MM.1S (cell line): ENCODE measurements around the gene KRT10.

ENCODE experiments used
- DNase-seq: peaks from one replicate; pipeline ENCODE4 v3.0.0-alpha.2; 2015
- H2AFZ ChIP-seq: fragments of 300-600 bp; sonication (generic); 2 replicates; pipeline ENCODE4 v1.6.0; 2016; ENCODE audit warnings: antibody characterized with exemption, low read length
- H3F3A ChIP-seq: fragments of 300-600 bp; sonication (generic); 2 replicates; pipeline ENCODE4 v1.6.1; 2016; ENCODE audit warnings: mild to moderate bottlenecking, antibody characterized with exemption, low read length, moderate library complexity, mixed read lengths; ENCODE audit not compliant: insufficient read depth
- H3K27ac ChIP-seq: fragments of 300-600 bp; sonication (generic); 2 replicates; pipeline ENCODE4 v1.5.1; 2016; ENCODE audit warnings: mild to moderate bottlenecking, low read length
- H3K27me3 ChIP-seq: fragments of 300-600 bp; sonication (generic); replicated peaks from 2 replicates; pipeline ENCODE4 v1.6.0; 2016; ENCODE audit warnings: low read length; ENCODE audit not compliant: insufficient read depth
- H3K36me3 ChIP-seq: fragments of 300-600 bp; sonication (generic); replicated peaks from 2 replicates; pipeline ENCODE4 v1.6.1; 2016; ENCODE audit warnings: mild to moderate bottlenecking, low read length, mixed read lengths; ENCODE audit not compliant: insufficient read depth
- H3K4me1 ChIP-seq: fragments of 300-600 bp; sonication (generic); 2 replicates; pipeline ENCODE4 v1.6.1; 2016; ENCODE audit warnings: low read length, mixed read lengths
- H3K4me2 ChIP-seq: fragments of 300-600 bp; sonication (generic); 2 replicates; pipeline ENCODE4 v1.6.0; 2016; ENCODE audit warnings: low read depth, low read length
- H3K4me3 ChIP-seq: fragments of 300-600 bp; sonication (generic); 2 replicates; pipeline ENCODE4 v1.5.1; 2016; ENCODE audit warnings: low read length, mixed read lengths
- H3K79me2 ChIP-seq: fragments of 300-600 bp; sonication (generic); 2 replicates; pipeline ENCODE4 v1.6.1; 2016; ENCODE audit warnings: mixed run types, low read length, mixed read lengths
- H3K9ac ChIP-seq: fragments of 300-600 bp; sonication (generic); 2 replicates; pipeline ENCODE4 v1.6.1; 2016; ENCODE audit warnings: low read length, mixed read lengths
- H3K9me2 ChIP-seq: fragments of 300-600 bp; sonication (generic); replicated peaks from 2 replicates; pipeline ENCODE4 v1.6.1; 2016; ENCODE audit warnings: mild to moderate bottlenecking, low read length, mixed read lengths; ENCODE audit not compliant: insufficient read depth
- H3K9me3 ChIP-seq: fragments of 300-600 bp; sonication (generic); replicated peaks from 2 replicates; pipeline ENCODE4 v1.6.1; 2016; ENCODE audit warnings: mild to moderate bottlenecking, low read length, mixed read lengths; ENCODE audit not compliant: insufficient read depth
- H4K20me1 ChIP-seq: fragments of 300-600 bp; sonication (generic); 2 replicates; pipeline ENCODE4 v1.6.1; 2016; ENCODE audit warnings: mild to moderate bottlenecking, low read length, moderate library complexity, mixed read lengths; ENCODE audit not compliant: insufficient read depth
- CTCF ChIP-seq: fragments of 300-600 bp; sonication (generic); IDR thresholded peaks from 2 replicates; pipeline ENCODE4 v1.5.1; 2016; ENCODE audit warnings: antibody characterized with exemption, low read length, mixed read lengths
- EZH2 ChIP-seq: fragments of 300-600 bp; sonication (generic); optimal IDR thresholded peaks from 2 replicates; pipeline ENCODE3; 2017; ENCODE audit warnings: low read depth, mild to moderate bottlenecking, antibody characterized with exemption, low read length, mixed read lengths
- EZH2phosphoT487 ChIP-seq: fragments of 300-600 bp; sonication (generic); IDR thresholded peaks from 2 replicates; pipeline ENCODE4 v1.6.1; 2018; ENCODE audit warnings: antibody characterized with exemption, low read length

The KRT10 gene

GRCh38 chr17:40866838-40867237 is 44.4 kb upstream of the KRT10 start, which contains the start of gene KRT12:
TSS of gene KRT12 (minus strand) at chr17:40867223. CDS start at chr17:40867186, 37 bp downstream.
- Histone ChIP-seq H3K79me2 (no peaks in the 10 kb centered on the region), H3K36me3 (no peaks in the 10 kb centered on the region), H3K27me3 (no peaks in the 10 kb centered on the region), H3K4me2 (no peak within 1 kb of the TSS), H3K9me3 (no peaks in the 10 kb centered on the region), H3K4me3 (no peak within 1 kb of the TSS), H4K20me1 (no peaks in the 10 kb centered on the region), H3K9me2 (no peaks in the 10 kb centered on the region), H2AFZ (no peak within 1 kb of the TSS), H3F3A (no peaks in the 10 kb centered on the region), H3K27ac (no peak within 1 kb of the TSS), H3K9ac (no peak within 1 kb of the TSS), H3K4me1 (no peaks in the 10 kb centered on the region)
- DNase-seq, result no peak
- no peak for TF ChIP-seq EZH2phosphoT487
- no peak for TF ChIP-seq EZH2
- no peak for TF ChIP-seq CTCF

- Histone ChIP-seq H3K4me1 (no peaks in the 10 kb centered on the region), H2AFZ (no peak overlapping the region), H3K9me2 (no peaks in the 10 kb centered on the region), H4K20me1 (no peaks in the 10 kb centered on the region), H3K4me3 (no peak overlapping the region), H3K79me2 (no peaks in the 10 kb centered on the region), H3K36me3 (no peaks in the 10 kb centered on the region), H3K4me2 (no peak overlapping the region), H3K9ac (no peak overlapping the region), H3F3A (no peaks in the 10 kb centered on the region), H3K27ac (no peak overlapping the region), H3K9me3 (no peaks in the 10 kb centered on the region), H3K27me3 (no peaks in the 10 kb centered on the region)
- no peak for DNase-seq
- TF ChIP-seq CTCF (no peak), EZH2phosphoT487 (no peak), EZH2 (no peak)
Observed at GRCh38 chr17:40864661-40865390, 42.4 kb upstream of the KRT10 start.

GRCh38 chr17:40862985-40863733 is 40.7 kb upstream of the KRT10 start:
- TF ChIP-seq CTCF (peak; percentile 12; the same call in 1 of the 2 replicates), EZH2phosphoT487 (no peak)
- Histone ChIP-seq H3F3A (no peaks in the 10 kb centered on the region), H3K9me2 (no peaks in the 10 kb centered on the region), H3K36me3 (no peaks in the 10 kb centered on the region), H3K9ac (no peak overlapping the region), H3K4me2 (no peak overlapping the region), H3K4me1 (no peaks in the 10 kb centered on the region), H3K27me3 (no peaks in the 10 kb centered on the region), H3K4me3 (no peak overlapping the region), H3K79me2 (no peaks in the 10 kb centered on the region), H3K9me3 (no peaks in the 10 kb centered on the region), H2AFZ (no peak overlapping the region), H4K20me1 (no peaks in the 10 kb centered on the region), H3K27ac (no peak overlapping the region)
- DNase-seq, result no peak
